Measurements from ENCODE around the gene ZMIZ1.
A peak's percentile ranks its signal among the peaks of the same experiment; 100 is the strongest.

ZMIZ1 gene

DNA sequence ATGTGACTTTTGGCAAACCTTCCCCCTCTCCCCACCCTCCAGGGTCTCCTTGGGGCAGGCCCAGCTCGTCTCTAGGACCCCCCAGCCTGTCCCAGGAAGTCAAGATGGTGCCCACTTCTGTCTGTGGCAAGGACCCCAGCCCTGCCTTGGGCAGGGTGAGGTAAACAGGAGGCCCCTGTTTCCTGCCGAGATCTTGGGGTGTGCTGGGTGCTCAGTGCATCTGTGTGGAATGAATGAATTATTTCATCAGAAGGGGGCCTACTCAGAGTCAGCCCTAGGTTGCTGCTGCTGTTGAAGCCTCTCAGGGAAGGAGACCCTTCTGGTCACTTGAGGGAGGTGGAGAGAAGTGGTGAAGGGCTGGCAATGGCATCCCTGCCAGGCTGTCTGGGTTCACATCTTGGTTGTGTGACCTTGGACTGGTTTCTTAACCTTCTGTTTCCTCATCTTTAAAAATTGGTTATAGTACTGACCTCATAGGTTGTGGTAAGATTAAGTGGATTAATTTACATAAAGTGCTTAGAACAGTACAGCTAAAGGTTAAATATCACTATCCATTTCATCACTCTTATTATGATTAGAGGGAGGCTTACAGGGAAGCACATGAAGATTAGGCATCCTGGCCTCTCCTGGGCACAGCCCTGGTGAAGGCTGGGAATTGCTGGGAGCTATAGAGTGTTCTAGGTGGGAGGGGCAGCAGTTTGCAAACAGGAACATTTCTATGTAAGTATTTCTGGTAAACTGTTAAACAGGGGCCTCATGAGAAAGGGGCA lies 67.7 kb downstream of the ZMIZ1 start:
- H3K27ac ChIP-seq, result no peak overlapping the region
- TF ChIP-seq, protein P1, sequence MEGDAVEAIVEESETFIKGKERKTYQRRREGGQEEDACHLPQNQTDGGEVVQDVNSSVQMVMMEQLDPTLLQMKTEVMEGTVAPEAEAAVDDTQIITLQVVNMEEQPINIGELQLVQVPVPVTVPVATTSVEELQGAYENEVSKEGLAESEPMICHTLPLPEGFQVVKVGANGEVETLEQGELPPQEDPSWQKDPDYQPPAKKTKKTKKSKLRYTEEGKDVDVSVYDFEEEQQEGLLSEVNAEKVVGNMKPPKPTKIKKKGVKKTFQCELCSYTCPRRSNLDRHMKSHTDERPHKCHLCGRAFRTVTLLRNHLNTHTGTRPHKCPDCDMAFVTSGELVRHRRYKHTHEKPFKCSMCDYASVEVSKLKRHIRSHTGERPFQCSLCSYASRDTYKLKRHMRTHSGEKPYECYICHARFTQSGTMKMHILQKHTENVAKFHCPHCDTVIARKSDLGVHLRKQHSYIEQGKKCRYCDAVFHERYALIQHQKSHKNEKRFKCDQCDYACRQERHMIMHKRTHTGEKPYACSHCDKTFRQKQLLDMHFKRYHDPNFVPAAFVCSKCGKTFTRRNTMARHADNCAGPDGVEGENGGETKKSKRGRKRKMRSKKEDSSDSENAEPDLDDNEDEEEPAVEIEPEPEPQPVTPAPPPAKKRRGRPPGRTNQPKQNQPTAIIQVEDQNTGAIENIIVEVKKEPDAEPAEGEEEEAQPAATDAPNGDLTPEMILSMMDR (IDR thresholded peaks at IDR 0.05; ENCODE audit: low read depth, low read length, missing control alignments), result no peak
- H3K27me3 ChIP-seq (replicated peaks), result no peaks in the 10 kb centered on the region
- peaks cover 8% of the 10 kb centered on the region for H3K36me3 ChIP-seq (replicated peaks)
- H3K4me3 ChIP-seq (ENCODE audit: low read depth, low read length), result no peak overlapping the region
- in situ Hi-C loops (cut with HindIII; ENCODE audit: low pct_ligation_motif_present, low sequenced_read_pairs), result loop anchor here (5.0 kb wide), 1 partner anchor 56 kb away; no protein-coding TSS in a partner anchor
- DNase-seq, result no peak

DNA sequence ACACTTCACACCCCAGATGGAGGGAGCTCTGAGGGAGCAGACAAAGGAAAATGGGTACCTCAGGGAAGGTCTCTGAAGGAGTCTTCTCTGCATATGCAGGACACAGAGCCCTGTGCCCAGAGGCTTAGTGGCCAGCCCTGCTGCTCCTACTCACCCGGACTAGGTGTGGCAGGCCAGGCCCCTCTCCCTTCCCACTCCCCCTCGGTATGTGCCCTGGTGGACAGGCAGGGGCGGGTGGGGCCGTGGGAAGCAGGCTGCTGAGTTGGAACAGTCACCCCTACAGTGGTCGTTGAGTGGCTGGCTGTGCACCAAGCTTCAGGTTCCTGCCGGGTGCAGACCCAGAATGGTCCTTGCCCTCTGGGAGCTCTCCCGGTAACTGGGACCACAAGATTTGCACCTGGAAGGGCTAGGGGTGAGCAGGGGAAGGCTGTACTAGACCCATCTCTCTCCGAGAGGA lies 68.6 kb downstream of the ZMIZ1 start:
- DNase-seq, result no peak
- Histone ChIP-seq H3K36me3 (replicated peaks) (peaks cover 8% of the 10 kb centered on the region), H3K27me3 (replicated peaks) (no peaks in the 10 kb centered on the region), H3K4me3 (ENCODE audit: low read depth, low read length) (no peak overlapping the region), H3K27ac (peak overlapping the region; percentile 87)
- TF ChIP-seq, protein P1 (IDR thresholded peaks at IDR 0.05; ENCODE audit: low read depth, low read length, missing control alignments), result no peak
- in situ Hi-C loops (cut with HindIII; ENCODE audit: low pct_ligation_motif_present, low sequenced_read_pairs), result loop anchor here (5.0 kb wide), 1 partner anchor 55 kb away; no protein-coding TSS in a partner anchor

DNA sequence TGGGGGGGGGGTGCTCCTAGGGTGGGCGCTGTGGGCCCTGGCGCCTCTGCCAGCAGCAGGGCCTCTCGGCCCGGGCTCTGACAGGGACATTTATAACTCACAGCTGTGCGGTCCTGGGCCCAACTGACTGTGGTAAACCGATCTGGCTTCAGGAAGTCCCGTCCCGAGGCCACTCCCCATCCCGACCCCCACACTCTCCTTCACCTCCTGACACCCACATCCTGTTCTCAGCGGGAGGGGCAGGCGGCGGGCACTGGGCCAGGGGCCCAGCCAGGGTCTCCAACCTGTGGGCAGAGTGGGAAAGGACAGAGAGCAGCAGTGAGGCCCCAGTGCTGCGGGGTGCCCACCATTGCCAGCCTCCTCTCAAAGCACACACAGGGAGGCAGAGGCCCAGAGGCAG lies 69.1 kb downstream of the ZMIZ1 start:
- TF ChIP-seq, protein P1 (IDR thresholded peaks at IDR 0.05; ENCODE audit: low read depth, low read length, missing control alignments), result no peak

GRCh38 chr10:79138449-79139123 lies 69.8 kb downstream of the ZMIZ1 start:
- no peak for DNase-seq
- H3K27me3 ChIP-seq (replicated peaks), result no peaks in the 10 kb centered on the region
- in situ Hi-C loops (cut with HindIII; ENCODE audit: low pct_ligation_motif_present, low sequenced_read_pairs), result loop anchor here (5.0 kb wide), 1 partner anchor 54 kb away; no protein-coding TSS in a partner anchor
- peak overlapping the region; percentile 87 for H3K27ac ChIP-seq
- no peak overlapping the region for H3K4me3 ChIP-seq (ENCODE audit: low read depth, low read length)
- H3K36me3 ChIP-seq (replicated peaks), result peaks cover 12% of the 10 kb centered on the region
- TF ChIP-seq, protein P1 (IDR thresholded peaks at IDR 0.05; ENCODE audit: low read depth, low read length, missing control alignments), result no peak

More for the DNA sequence above, 69.1 kb downstream of the ZMIZ1 start:
- no peak overlapping the region for H3K4me3 ChIP-seq (ENCODE audit: low read depth, low read length)
- DNase-seq, result no peak
- H3K27ac ChIP-seq, result peak overlapping the region; percentile 87
- H3K36me3 ChIP-seq (replicated peaks), result peaks cover 12% of the 10 kb centered on the region
- in situ Hi-C loops (cut with HindIII; ENCODE audit: low pct_ligation_motif_present, low sequenced_read_pairs), result loop anchor here (5.0 kb wide), 1 partner anchor 54 kb away; no protein-coding TSS in a partner anchor
- no peaks in the 10 kb centered on the region for H3K27me3 ChIP-seq (replicated peaks)

GRCh38 chr10:79139124-79139835 lies 70.5 kb downstream of the ZMIZ1 start:
- H3K4me3 ChIP-seq (ENCODE audit: low read depth, low read length), result no peak overlapping the region
- TF ChIP-seq, protein P1 (IDR thresholded peaks at IDR 0.05; ENCODE audit: low read depth, low read length, missing control alignments), result no peak
- H3K36me3 ChIP-seq (replicated peaks), result peaks cover 16% of the 10 kb centered on the region
- no peaks in the 10 kb centered on the region for H3K27me3 ChIP-seq (replicated peaks)
- in situ Hi-C loops (cut with HindIII; ENCODE audit: low pct_ligation_motif_present, low sequenced_read_pairs), result loop anchor here (5.0 kb wide), 1 partner anchor 53 kb away; no protein-coding TSS in a partner anchor
- peak; percentile 92 for DNase-seq
- H3K27ac ChIP-seq, result peak overlapping the region; percentile 87

Data from brain microvascular endothelial cell (primary cell).